Colon (tissue), 2 donors: ENCODE results near the gene LHPP.

Experiments used
- FAIRE-seq: peaks from 2 replicates; lab custom pipeline; 2012; peaks lifted over from hg19 to GRCh38; lab: Jason Lieb, UNC
- donor health status: control.
- donor health status: control.

Gene LHPP

GRCh38 chr10:124496620-124497019 lies 35.0 kb downstream of the LHPP start:
- no peak for FAIRE-seq

GRCh38 chr10:124497196-124497881 lies 35.7 kb downstream of the LHPP start:
- no peak for FAIRE-seq

GRCh38 chr10:124498056-124498455 lies 36.4 kb downstream of the LHPP start:
- no peak for FAIRE-seq

- FAIRE-seq: no peak
Measured at GRCh38 chr10:124500757-124501156, 39.1 kb downstream of the LHPP start.

- no peak for FAIRE-seq
Measured at GRCh38 chr10:124504711-124505110, 43.1 kb downstream of the LHPP start.

GRCh38 chr10:124505279-124505678 lies 43.7 kb downstream of the LHPP start:
- no peak for FAIRE-seq

- FAIRE-seq: no peak
Measured at GRCh38 chr10:124508070-124508667, 46.5 kb downstream of the LHPP start.

GRCh38 chr10:124508907-124509454 lies 47.4 kb downstream of the LHPP start:
- FAIRE-seq: no peak

- no peak for FAIRE-seq
Measured at GRCh38 chr10:124509880-124510632, 48.4 kb downstream of the LHPP start.

- no peak for FAIRE-seq
Measured at GRCh38 chr10:124510759-124511158, 49.1 kb downstream of the LHPP start.

- no peak for FAIRE-seq
Measured at GRCh38 chr10:124511205-124512039, 49.8 kb downstream of the LHPP start.

- no peak for FAIRE-seq
Measured at GRCh38 chr10:124512040-124512428, 50.4 kb downstream of the LHPP start.

GRCh38 chr10:124512600-124512999 lies 51.0 kb downstream of the LHPP start:
- FAIRE-seq: no peak

- FAIRE-seq: no peak
Measured at GRCh38 chr10:124515244-124515970, 53.8 kb downstream of the LHPP start.

- no peak for FAIRE-seq
Measured at GRCh38 chr10:124516181-124516580, 54.6 kb downstream of the LHPP start.

- no peak for FAIRE-seq
Measured at GRCh38 chr10:124516746-124517397, 55.2 kb downstream of the LHPP start.

GRCh38 chr10:124517461-124517860 lies 55.8 kb downstream of the LHPP start:
- no peak for FAIRE-seq

GRCh38 chr10:124517931-124518330 lies 56.3 kb downstream of the LHPP start:
- FAIRE-seq: no peak

GRCh38 chr10:124518366-124518765 lies 56.7 kb downstream of the LHPP start:
- no peak for FAIRE-seq

GRCh38 chr10:124520558-124521428 lies 59.2 kb downstream of the LHPP start:
- no peak for FAIRE-seq
